Mesenchymal stem cell (in vitro differentiated cells and primary cell): ENCODE data around the gene ROBO1.
A peak's percentile ranks its signal among the peaks of the same experiment; 100 is the strongest.

Experiments used
- DNase-seq: peaks from one replicate; pipeline ENCODE4 v3.0.0-alpha.2; 2013
- H2AFZ ChIP-seq: one replicate; pipeline ENCODE4 v1.6.1; 2013; ENCODE audit warnings: low read depth, mild to moderate bottlenecking, control low read depth, inconsistent platforms, low read length, moderate library complexity
- H2AK5ac ChIP-seq: 2 replicates; pipeline ENCODE4 v1.6.1; 2013; ENCODE audit warnings: low read length, moderate library complexity, mild to moderate bottlenecking, inconsistent platforms; ENCODE audit not compliant: severe bottlenecking
- H2BK120ac ChIP-seq: one replicate; pipeline ENCODE4 v1.6.1; 2013; ENCODE audit warnings: low read depth, mild to moderate bottlenecking, inconsistent platforms, low read length, moderate library complexity
- H2BK12ac ChIP-seq, 2 experiments: one replicate each; pipeline ENCODE4 v1.6.1; 2013; ENCODE audit warnings: inconsistent platforms in 2 of 2, low read length in 2 of 2, mild to moderate bottlenecking in 2 of 2, moderate library complexity in 2 of 2, control low read depth in 1 of 2
- H2BK15ac ChIP-seq: one replicate; pipeline ENCODE4 v1.6.1; 2013; ENCODE audit warnings: mild to moderate bottlenecking, low read depth, inconsistent platforms; ENCODE audit not compliant: poor library complexity, severe bottlenecking
- H2BK5ac ChIP-seq: 2 replicates; pipeline ENCODE4 v1.6.1; 2013; ENCODE audit warnings: low read depth, mild to moderate bottlenecking, low read length, control low read depth, inconsistent platforms; ENCODE audit not compliant: poor library complexity, severe bottlenecking
- H3K14ac ChIP-seq, 2 experiments: one replicate each; pipeline ENCODE4 v1.6.1; 2013; ENCODE audit warnings: inconsistent platforms in 2 of 2, low read length in 2 of 2, control low read depth in 1 of 2, mild to moderate bottlenecking in 1 of 2, moderate library complexity in 1 of 2
- H3K18ac ChIP-seq, 2 experiments: one replicate each; pipeline ENCODE4 v1.6.1; 2013; ENCODE audit warnings: inconsistent platforms in 2 of 2, low read length in 2 of 2, control low read depth in 1 of 2, low read depth in 1 of 2, mild to moderate bottlenecking in 1 of 2
- H3K23ac ChIP-seq, 2 experiments: one replicate each; pipeline ENCODE4 v1.6.1; 2013; ENCODE audit warnings: inconsistent platforms in 2 of 2, low read length in 2 of 2, mild to moderate bottlenecking in 2 of 2, moderate library complexity in 2 of 2, control low read depth in 1 of 2
- H3K27ac ChIP-seq: 2 replicates; pipeline ENCODE4 v1.5.1; 2013; ENCODE audit warnings: mild to moderate bottlenecking, moderate library complexity, low read length, control low read depth, inconsistent platforms; ENCODE audit not compliant: poor library complexity, severe bottlenecking
- H3K27me3 ChIP-seq, 2 experiments: 2 replicates each; pipeline versions ENCODE4 v1.6.1 to v1.7.0; 2013; ENCODE audit warnings: low read length in 2 of 2, mild to moderate bottlenecking in 2 of 2, moderate library complexity in 2 of 2, control low read depth in 1 of 2, inconsistent platforms in 1 of 2; ENCODE audit not compliant: control insufficient read depth in 1 of 2, insufficient read depth in 1 of 2
- H3K36me3 ChIP-seq, 2 experiments: 2 replicates each; pipeline versions ENCODE4 v1.6.1 to v1.7.0; 2013; ENCODE audit warnings: low read length in 2 of 2, control low read depth in 1 of 2, inconsistent platforms in 1 of 2, low read depth in 1 of 2, mild to moderate bottlenecking in 1 of 2; ENCODE audit not compliant: insufficient read depth in 2 of 2, control insufficient read depth in 1 of 2
- H3K4ac ChIP-seq, 2 experiments: one replicate each; pipeline ENCODE4 v1.6.1; 2013; ENCODE audit warnings: inconsistent platforms in 2 of 2, low read length in 2 of 2, mild to moderate bottlenecking in 2 of 2, moderate library complexity in 2 of 2, control low read depth in 1 of 2, low read depth in 1 of 2
- H3K4me1 ChIP-seq: 2 replicates; pipeline ENCODE4 v1.6.1; 2013; ENCODE audit warnings: low read depth, low read length, control low read depth; ENCODE audit not compliant: control insufficient read depth, insufficient read depth
- H3K4me2 ChIP-seq: 2 replicates; pipeline ENCODE4 v1.6.1; 2013; ENCODE audit warnings: low read length, mild to moderate bottlenecking, inconsistent platforms; ENCODE audit not compliant: poor library complexity, severe bottlenecking
- H3K4me3 ChIP-seq, 2 experiments: 2 replicates each; pipeline versions ENCODE4 v1.5.1 to v1.7.0; 2013; ENCODE audit warnings: low read length in 2 of 2, mild to moderate bottlenecking in 2 of 2, control low read depth in 1 of 2, low read depth in 1 of 2; ENCODE audit not compliant: insufficient read depth in 1 of 2
- H3K79me1 ChIP-seq: replicated peaks from 2 replicates; pipeline ENCODE4 v1.6.1; 2013; ENCODE audit warnings: mild to moderate bottlenecking, control low read depth, low read length, inconsistent platforms; ENCODE audit not compliant: poor library complexity, severe bottlenecking
- H3K9ac ChIP-seq: 2 replicates; pipeline ENCODE4 v1.7.0; 2013; ENCODE audit warnings: mild to moderate bottlenecking, low read length, moderate library complexity
- H3K9me3 ChIP-seq: 2 replicates; pipeline ENCODE4 v1.7.0; 2013; ENCODE audit warnings: mild to moderate bottlenecking, low read length; ENCODE audit not compliant: control insufficient read depth
- H4K8ac ChIP-seq: one replicate; pipeline ENCODE4 v1.6.1; 2013; ENCODE audit warnings: inconsistent platforms, mild to moderate bottlenecking, low read length, moderate library complexity
- H4K91ac ChIP-seq: one replicate; pipeline ENCODE4 v1.6.1; 2013; ENCODE audit warnings: mild to moderate bottlenecking, low read length, inconsistent platforms
- WGBS: methylation state at CpG from one replicate; pipeline ENCODE4 v1.1.7; 2013; ENCODE audit warnings: mixed read lengths; 5-methylcytosine and 5-hydroxymethylcytosine counted together

ROBO1 gene

GRCh38 chr3:78707609-78708008 is 1060.2 kb downstream of the ROBO1 start:
- H3K23ac ChIP-seq: no peak overlapping the region
- no peaks in the 10 kb centered on the region for H3K36me3 ChIP-seq
- no peak overlapping the region for H4K8ac ChIP-seq
- H3K4ac ChIP-seq: no peak overlapping the region
- no peak overlapping the region for H3K14ac ChIP-seq
- H2BK12ac ChIP-seq: no peak overlapping the region
- H3K27ac ChIP-seq: no peak overlapping the region
- H3K4me1 ChIP-seq: no peaks in the 10 kb centered on the region
- H2BK5ac ChIP-seq: no peak overlapping the region
- H3K79me1 ChIP-seq: no peaks in the 10 kb centered on the region
- H2BK15ac ChIP-seq: no peak overlapping the region
- 71% methylated on average over 2 of the region's 2 CpGs for WGBS
- no peak overlapping the region for H3K4me2 ChIP-seq
- no peak overlapping the region for H2AFZ ChIP-seq
- no peak overlapping the region for H2AK5ac ChIP-seq
- no peaks in the 10 kb centered on the region for H3K9me3 ChIP-seq
- no peak overlapping the region for H3K9ac ChIP-seq
- DNase-seq: no peak
- peak overlapping the region in 1 of 2 experiments; percentile 21 for H3K18ac ChIP-seq
- H2BK120ac ChIP-seq: no peak overlapping the region
- H4K91ac ChIP-seq: no peak overlapping the region
- H3K4me3 ChIP-seq: no peak overlapping the region
- no peaks in the 10 kb centered on the region for H3K27me3 ChIP-seq

GRCh38 chr3:78706906-78707523 is 1060.8 kb downstream of the ROBO1 start:
- no peak overlapping the region for H3K27ac ChIP-seq
- no peak for DNase-seq
- no peak overlapping the region for H4K91ac ChIP-seq
- no peak overlapping the region for H3K14ac ChIP-seq
- WGBS: 69% methylated on average over 3 of the region's 3 CpGs
- H2BK5ac ChIP-seq: no peak overlapping the region
- no peak overlapping the region for H3K9ac ChIP-seq
- H3K4me2 ChIP-seq: no peak overlapping the region
- H3K23ac ChIP-seq: no peak overlapping the region
- no peak overlapping the region for H2BK15ac ChIP-seq
- no peak overlapping the region for H2AK5ac ChIP-seq
- H2BK120ac ChIP-seq: no peak overlapping the region
- H3K18ac ChIP-seq: no peak overlapping the region
- H4K8ac ChIP-seq: no peak overlapping the region
- no peaks in the 10 kb centered on the region for H3K9me3 ChIP-seq
- H3K4ac ChIP-seq: no peak overlapping the region
- H3K4me1 ChIP-seq: no peaks in the 10 kb centered on the region
- no peaks in the 10 kb centered on the region for H3K79me1 ChIP-seq
- no peaks in the 10 kb centered on the region for H3K27me3 ChIP-seq
- H2AFZ ChIP-seq: no peak overlapping the region
- H3K36me3 ChIP-seq: no peaks in the 10 kb centered on the region
- H3K4me3 ChIP-seq: no peak overlapping the region
- H2BK12ac ChIP-seq: no peak overlapping the region

GRCh38 chr3:78703944-78704343 is 1063.9 kb downstream of the ROBO1 start:
- Histone ChIP-seq H4K8ac (no peak overlapping the region), H3K36me3 (no peaks in the 10 kb centered on the region), H3K27me3 (no peaks in the 10 kb centered on the region), H3K9ac (no peak overlapping the region), H3K79me1 (no peaks in the 10 kb centered on the region), H2BK5ac (no peak overlapping the region), H3K23ac (no peak overlapping the region), H3K14ac (no peak overlapping the region), H3K4me3 (no peak overlapping the region), H3K4ac (no peak overlapping the region), H3K9me3 (no peaks in the 10 kb centered on the region), H3K18ac (no peak overlapping the region), H2AK5ac (no peak overlapping the region), H2BK12ac (no peak overlapping the region), H4K91ac (no peak overlapping the region), H2BK15ac (no peak overlapping the region), H2AFZ (no peak overlapping the region), H2BK120ac (no peak overlapping the region), H3K27ac (no peak overlapping the region), H3K4me1 (no peaks in the 10 kb centered on the region), H3K4me2 (no peak overlapping the region)
- WGBS: 71% methylated on average over 2 of the region's 2 CpGs
- DNase-seq: no peak

GRCh38 chr3:78701537-78701936 is 1066.3 kb downstream of the ROBO1 start:
- Histone ChIP-seq H2BK120ac (no peak overlapping the region), H3K27me3 (no peaks in the 10 kb centered on the region), H2BK5ac (no peak overlapping the region), H3K23ac (no peak overlapping the region), H3K4ac (no peak overlapping the region), H3K4me3 (no peak overlapping the region), H3K4me1 (no peaks in the 10 kb centered on the region), H4K91ac (no peak overlapping the region), H2AFZ (no peak overlapping the region), H3K9me3 (no peaks in the 10 kb centered on the region), H2BK15ac (no peak overlapping the region), H3K18ac (no peak overlapping the region), H4K8ac (no peak overlapping the region), H3K4me2 (no peak overlapping the region), H3K27ac (no peak overlapping the region), H2BK12ac (no peak overlapping the region), H3K36me3 (no peaks in the 10 kb centered on the region), H2AK5ac (no peak overlapping the region), H3K79me1 (no peaks in the 10 kb centered on the region), H3K14ac (no peak overlapping the region), H3K9ac (no peak overlapping the region)
- DNase-seq: no peak
- WGBS: 76% methylated on average over 2 of the region's 2 CpGs
